ENCODE measurements around the gene NUTM2B.
"Not testable (repeated sequence)": the region's sequence is repeated elsewhere in the genome, so short reads cannot be mapped to it uniquely, and the experiment has no call there.

NUTM2B gene, protein sequence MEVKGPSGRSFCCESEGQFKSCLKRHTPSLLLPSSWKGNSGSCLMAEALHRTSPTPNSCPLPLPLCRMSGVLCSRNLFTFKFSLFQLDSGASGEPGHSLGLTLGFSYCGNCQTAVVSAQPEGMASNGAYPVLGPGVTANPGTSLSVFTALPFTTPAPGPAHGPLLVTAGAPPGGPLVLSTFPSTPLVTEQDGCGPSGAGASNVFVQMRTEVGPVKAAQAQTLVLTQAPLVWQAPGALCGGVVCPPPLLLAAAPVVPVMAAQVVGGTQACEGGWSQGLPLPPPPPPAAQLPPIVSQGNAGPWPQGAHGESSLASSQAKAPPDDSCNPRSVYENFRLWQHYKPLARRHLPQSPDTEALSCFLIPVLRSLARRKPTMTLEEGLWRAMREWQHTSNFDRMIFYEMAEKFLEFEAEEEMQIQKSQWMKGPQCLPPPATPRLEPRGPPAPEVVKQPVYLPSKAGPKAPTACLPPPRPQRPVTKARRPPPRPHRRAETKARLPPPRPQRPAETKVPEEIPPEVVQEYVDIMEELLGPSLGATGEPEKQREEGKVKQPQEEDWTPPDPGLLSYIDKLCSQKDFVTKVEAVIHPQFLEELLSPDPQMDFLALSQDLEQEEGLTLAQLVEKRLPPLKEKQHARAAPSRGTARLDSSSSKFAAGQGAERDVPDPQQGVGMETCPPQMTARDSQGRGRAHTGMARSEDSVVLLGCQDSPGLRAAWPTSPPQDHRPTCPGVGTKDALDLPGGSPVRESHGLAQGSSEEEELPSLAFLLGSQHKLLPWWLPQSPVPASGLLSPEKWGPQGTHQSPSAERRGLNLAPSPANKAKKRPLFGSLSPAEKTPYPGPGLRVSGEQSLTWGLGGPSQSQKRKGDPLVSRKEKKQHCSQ

DNA sequence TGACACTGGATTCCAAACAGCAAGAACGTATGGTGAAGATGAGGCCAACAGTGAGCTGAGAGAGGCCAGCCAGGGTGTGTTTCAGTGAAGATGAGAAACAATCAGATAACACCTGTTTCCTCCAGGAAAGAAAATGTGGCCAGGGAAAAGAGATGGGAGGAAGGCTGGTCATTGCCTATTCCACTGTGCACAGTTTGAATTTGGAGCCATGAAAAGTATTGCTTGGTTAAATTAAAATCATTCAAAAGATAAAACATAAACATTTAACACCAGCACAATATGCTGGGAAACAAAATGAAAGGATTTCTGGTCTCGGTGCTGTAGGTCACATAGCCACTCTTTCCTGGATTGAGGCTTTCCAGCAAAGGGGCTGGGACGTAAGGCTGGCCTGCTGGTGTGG lies at the start of gene NUTM2B:
Gene NUTM2B, plus strand, starts transcription at position 301 of the 400 bp plus-strand sequence. CDS start 383 bp downstream, outside the sequence.
- H3K4me3 ChIP-seq (ENCODE audit: low read depth, low read length); H3K9me3 ChIP-seq (ENCODE audit: control insufficient read depth, insufficient read depth, low read length); H3K9ac ChIP-seq (ENCODE audit: low read depth, low read length); H3K27me3 ChIP-seq (ENCODE audit: control insufficient read depth, insufficient read depth, low read length); H3K36me3 ChIP-seq (ENCODE audit: control insufficient read depth, insufficient read depth, low read length); H3K4me1 ChIP-seq (ENCODE audit: control insufficient read depth, insufficient read depth, low read length); H3K27ac ChIP-seq (ENCODE audit: low read depth, low read length): not testable (repeated sequence)

DNA sequence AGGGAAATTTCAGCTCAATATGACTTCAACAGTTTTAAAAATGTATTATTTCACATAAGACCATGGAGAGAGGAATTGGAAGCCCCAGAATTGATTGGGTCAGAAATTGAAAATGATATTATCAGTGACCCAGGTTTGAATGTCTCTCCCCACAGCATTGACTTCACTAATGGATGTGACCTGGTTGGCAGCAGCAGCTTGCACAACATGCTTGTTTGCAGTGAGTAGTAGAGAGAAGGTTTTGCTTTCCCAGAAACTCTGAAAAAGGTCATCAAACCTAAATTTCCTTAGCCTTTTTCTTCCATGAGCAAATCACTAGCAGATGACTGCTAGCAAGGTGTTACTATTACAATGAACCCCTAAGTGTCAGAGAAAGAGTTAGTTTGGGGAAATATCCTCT lies 39.7 kb upstream of the NUTM2B start:
- not testable (repeated sequence) for H3K4me3 ChIP-seq (ENCODE audit: low read depth, low read length); H3K27me3 ChIP-seq (ENCODE audit: control insufficient read depth, insufficient read depth, low read length); H3K9me3 ChIP-seq (ENCODE audit: control insufficient read depth, insufficient read depth, low read length); H3K9ac ChIP-seq (ENCODE audit: low read depth, low read length); H3K4me1 ChIP-seq (ENCODE audit: control insufficient read depth, insufficient read depth, low read length); H3K36me3 ChIP-seq (ENCODE audit: control insufficient read depth, insufficient read depth, low read length); H3K27ac ChIP-seq (ENCODE audit: low read depth, low read length)

DNA sequence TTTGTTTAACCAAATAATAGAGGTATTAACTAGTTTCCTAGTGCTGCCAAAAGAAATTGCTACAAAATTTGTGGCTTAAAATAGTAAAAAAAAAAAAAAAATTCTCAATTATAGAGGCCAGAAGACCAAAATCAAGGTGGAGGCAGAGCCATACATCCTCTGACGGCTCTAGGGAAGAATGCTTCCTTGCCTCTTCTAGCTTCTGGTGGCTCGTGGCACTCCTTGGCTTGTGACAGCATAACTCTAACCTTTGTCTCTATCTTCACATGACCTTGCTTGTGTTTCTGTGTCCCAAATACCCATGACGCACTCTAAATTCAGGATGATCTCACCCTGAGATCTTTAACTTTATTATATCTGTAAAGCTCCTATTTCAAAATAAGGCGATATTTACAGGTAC lies 38.3 kb upstream of the NUTM2B start:
- H3K27me3 ChIP-seq (ENCODE audit: control insufficient read depth, insufficient read depth, low read length); H3K4me3 ChIP-seq (ENCODE audit: low read depth, low read length); H3K9ac ChIP-seq (ENCODE audit: low read depth, low read length); H3K9me3 ChIP-seq (ENCODE audit: control insufficient read depth, insufficient read depth, low read length); H3K36me3 ChIP-seq (ENCODE audit: control insufficient read depth, insufficient read depth, low read length); H3K27ac ChIP-seq (ENCODE audit: low read depth, low read length); H3K4me1 ChIP-seq (ENCODE audit: control insufficient read depth, insufficient read depth, low read length): not testable (repeated sequence)

DNA sequence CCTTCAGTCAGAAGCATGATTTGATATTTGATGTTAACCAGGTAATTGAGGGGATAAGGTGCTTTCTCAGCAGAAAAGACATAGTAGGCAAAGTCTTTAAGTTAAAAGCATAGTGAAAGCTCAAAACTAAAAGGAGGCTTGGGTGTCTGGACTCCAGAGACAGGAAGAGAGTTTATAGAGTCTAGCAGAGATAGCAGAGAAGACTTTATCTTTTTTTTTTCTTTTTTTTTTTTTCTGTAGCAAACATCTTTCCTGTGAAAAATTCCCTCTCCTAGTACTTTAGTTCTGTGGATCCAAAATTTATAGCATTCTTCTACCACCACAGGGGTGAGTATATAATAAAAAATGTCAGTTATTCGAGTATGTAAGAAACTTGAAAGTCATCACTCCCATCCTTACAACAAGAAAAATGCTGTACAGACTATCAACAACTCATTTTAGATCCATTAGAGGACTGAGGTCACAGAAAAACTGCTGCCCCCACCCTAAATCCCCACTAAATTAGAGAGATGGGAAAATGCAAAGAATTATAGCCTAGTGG lies 33.7 kb upstream of the NUTM2B start:
- not testable (repeated sequence) for H3K36me3 ChIP-seq (ENCODE audit: control insufficient read depth, insufficient read depth, low read length); H3K27ac ChIP-seq (ENCODE audit: low read depth, low read length); H3K9me3 ChIP-seq (ENCODE audit: control insufficient read depth, insufficient read depth, low read length); H3K4me1 ChIP-seq (ENCODE audit: control insufficient read depth, insufficient read depth, low read length); H3K4me3 ChIP-seq (ENCODE audit: low read depth, low read length); H3K9ac ChIP-seq (ENCODE audit: low read depth, low read length); H3K27me3 ChIP-seq (ENCODE audit: control insufficient read depth, insufficient read depth, low read length)

DNA sequence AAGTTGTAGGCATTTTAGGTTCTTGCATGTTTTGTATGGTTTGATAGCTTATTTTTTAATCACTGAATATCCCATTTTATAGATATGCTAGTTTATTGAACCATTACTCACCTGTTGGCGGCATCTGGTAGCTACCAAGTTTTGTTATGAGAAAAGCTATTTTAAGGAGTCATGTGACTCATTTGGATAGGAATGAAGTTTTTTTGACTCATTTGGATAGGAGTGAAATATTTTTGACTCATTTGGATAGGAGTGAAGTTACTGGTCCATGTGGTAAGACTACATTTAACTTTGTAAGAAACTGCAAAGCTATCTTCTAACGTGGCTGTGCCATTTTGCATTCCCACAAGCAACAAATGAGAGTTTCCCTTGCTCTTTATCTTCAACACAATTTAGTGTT lies 28.1 kb upstream of the NUTM2B start:
- H3K27ac ChIP-seq (ENCODE audit: low read depth, low read length); H3K4me3 ChIP-seq (ENCODE audit: low read depth, low read length): not testable (repeated sequence)

DNA sequence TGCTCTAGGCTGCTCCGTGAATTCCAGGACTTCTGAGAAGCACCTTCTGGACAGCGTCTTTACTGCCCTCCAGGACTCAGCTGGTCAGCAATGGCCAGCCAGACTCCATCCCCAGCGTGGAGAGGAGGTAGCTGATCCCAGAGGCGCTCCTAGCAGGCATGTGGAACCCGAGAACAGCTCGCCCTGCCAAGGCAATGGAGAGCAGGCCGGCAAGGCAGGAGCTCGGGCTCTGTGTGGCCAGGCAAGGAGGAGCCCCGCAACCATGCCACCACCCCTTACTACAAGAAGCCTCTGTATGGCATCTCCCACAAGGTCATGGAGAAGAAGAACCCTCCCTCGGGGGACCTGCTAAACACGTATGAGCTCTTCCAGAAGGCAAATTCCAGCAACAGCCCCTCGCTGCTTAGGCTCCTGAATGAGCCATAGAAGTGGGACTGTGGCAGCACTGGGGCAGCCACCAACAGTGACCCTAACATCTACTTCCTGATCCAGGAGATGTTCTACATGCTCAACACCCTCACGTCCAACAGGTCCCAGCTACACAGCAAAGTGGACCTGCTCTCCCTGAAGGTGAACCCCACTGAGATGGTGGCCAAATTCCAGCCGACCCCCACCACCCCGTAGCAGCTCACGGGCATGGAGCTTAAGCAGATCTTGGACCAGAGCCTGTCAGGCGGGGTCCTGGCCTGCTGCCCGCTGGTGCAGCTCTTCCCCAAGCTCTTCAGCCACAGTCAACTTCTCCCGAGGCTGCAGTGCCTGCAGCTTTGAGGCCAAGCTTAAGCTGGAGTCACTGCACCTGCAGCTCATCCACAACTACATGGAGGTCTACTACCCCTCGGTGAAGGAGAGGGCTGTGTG lies 19.8 kb upstream of the NUTM2B start:
- not testable (repeated sequence) for H3K36me3 ChIP-seq (ENCODE audit: control insufficient read depth, insufficient read depth, low read length); H3K4me1 ChIP-seq (ENCODE audit: control insufficient read depth, insufficient read depth, low read length); H3K27me3 ChIP-seq (ENCODE audit: control insufficient read depth, insufficient read depth, low read length); H3K27ac ChIP-seq (ENCODE audit: low read depth, low read length); H3K4me3 ChIP-seq (ENCODE audit: low read depth, low read length); H3K9ac ChIP-seq (ENCODE audit: low read depth, low read length); H3K9me3 ChIP-seq (ENCODE audit: control insufficient read depth, insufficient read depth, low read length)

More for the DNA sequence above, 28.1 kb upstream of the NUTM2B start:
- H3K27me3 ChIP-seq (ENCODE audit: control insufficient read depth, insufficient read depth, low read length); H3K9ac ChIP-seq (ENCODE audit: low read depth, low read length); H3K4me1 ChIP-seq (ENCODE audit: control insufficient read depth, insufficient read depth, low read length); H3K9me3 ChIP-seq (ENCODE audit: control insufficient read depth, insufficient read depth, low read length); H3K36me3 ChIP-seq (ENCODE audit: control insufficient read depth, insufficient read depth, low read length): not testable (repeated sequence)

DNA sequence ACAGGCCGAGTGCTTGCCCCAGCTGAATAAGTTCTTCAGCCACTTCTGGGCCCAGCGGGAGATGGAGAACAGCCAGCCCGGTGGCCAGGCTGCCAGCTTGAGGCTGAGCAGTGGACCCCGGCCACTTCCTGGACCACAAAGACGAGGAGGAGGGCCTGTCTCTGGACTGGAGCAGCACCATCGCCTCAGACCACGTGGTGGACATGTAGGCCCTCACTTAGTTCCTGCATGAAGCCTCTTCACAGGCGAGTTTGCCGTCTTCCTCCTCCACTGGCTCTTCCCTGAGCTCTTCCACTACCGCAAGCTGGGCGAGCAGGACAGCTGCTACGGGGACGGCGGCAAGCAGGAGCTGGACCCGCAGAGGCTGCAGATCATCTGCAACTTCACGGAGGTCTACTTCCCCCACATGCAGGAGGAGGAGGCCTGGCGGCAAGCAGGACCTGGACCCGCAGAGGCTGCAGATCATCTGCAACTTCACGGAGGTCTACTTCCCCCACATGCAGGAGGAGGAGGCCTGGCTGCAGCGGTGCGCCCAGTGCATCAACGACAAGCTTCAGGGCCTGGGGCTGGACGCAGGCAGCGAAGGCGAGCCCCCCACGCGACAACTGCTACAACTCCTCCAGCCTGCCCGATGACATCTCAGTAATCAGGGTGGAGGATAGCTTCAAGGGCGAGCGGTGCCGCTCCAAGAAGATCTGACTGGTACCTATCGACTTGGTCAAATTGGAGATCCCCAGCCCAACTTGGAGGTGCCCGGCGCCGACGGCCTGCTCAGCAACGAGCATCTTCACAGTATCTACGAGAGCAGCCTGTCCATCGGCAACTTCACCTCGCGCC lies 18.9 kb upstream of the NUTM2B start:
- not testable (repeated sequence) for H3K9ac ChIP-seq (ENCODE audit: low read depth, low read length); H3K4me3 ChIP-seq (ENCODE audit: low read depth, low read length)

DNA sequence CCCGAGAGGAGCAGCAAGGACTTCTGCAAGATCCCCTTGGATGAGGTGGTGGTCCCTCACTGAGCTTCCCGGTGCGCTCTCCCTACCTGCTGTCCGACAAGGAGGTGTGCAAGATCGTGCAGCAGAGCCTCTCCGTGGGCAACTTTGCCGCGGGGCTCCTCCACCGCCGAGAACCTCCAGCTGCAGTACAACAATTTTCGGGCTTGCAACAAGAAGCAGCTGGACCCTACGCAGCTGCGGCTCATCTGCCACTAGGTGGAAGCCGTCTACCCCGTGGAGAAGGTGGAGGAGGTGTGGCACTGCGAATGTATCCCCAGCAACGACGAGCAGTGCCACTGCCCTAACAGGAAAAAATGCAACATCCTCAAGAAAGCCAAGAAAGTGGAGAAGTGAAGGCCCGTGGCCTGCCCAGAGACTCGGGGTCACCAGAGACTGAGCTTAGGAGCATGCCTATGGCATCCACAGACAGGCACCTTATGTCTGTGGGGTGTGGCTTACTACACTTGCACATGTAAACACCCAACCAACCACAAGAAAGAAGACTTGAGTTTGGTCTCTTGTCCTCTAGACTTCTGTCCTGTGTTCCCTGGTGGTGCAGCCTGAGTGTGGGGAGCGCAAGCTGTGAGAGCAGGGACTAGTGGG lies 17.9 kb upstream of the NUTM2B start:
- not testable (repeated sequence) for H3K4me3 ChIP-seq (ENCODE audit: low read depth, low read length); H3K9me3 ChIP-seq (ENCODE audit: control insufficient read depth, insufficient read depth, low read length); H3K27me3 ChIP-seq (ENCODE audit: control insufficient read depth, insufficient read depth, low read length); H3K9ac ChIP-seq (ENCODE audit: low read depth, low read length); H3K4me1 ChIP-seq (ENCODE audit: control insufficient read depth, insufficient read depth, low read length); H3K36me3 ChIP-seq (ENCODE audit: control insufficient read depth, insufficient read depth, low read length); H3K27ac ChIP-seq (ENCODE audit: low read depth, low read length)

More for the DNA sequence above, 18.9 kb upstream of the NUTM2B start:
- H3K27ac ChIP-seq (ENCODE audit: low read depth, low read length); H3K9me3 ChIP-seq (ENCODE audit: control insufficient read depth, insufficient read depth, low read length); H3K27me3 ChIP-seq (ENCODE audit: control insufficient read depth, insufficient read depth, low read length); H3K4me1 ChIP-seq (ENCODE audit: control insufficient read depth, insufficient read depth, low read length); H3K36me3 ChIP-seq (ENCODE audit: control insufficient read depth, insufficient read depth, low read length): not testable (repeated sequence)

DNA sequence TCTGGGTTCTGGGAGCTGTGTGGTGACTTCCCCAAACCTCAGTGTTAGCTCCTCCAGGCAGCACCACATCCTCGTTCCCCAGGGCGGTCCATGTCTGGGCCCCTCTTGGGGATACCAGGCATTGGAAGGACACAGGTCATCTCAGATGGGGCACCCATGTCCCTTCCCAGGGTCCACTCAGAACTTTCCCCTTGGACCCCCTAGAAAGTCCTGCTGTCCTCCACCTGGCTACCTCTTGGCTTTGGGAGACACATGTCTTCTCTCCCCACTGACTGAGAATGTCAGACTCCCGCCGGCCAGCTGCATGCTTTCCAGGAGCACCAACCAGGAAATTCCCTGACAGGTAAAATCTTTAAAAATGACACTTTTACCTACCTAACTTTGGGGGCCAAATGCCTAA lies 16.4 kb upstream of the NUTM2B start:
- not testable (repeated sequence) for H3K4me3 ChIP-seq (ENCODE audit: low read depth, low read length); H3K4me1 ChIP-seq (ENCODE audit: control insufficient read depth, insufficient read depth, low read length); H3K27ac ChIP-seq (ENCODE audit: low read depth, low read length); H3K9ac ChIP-seq (ENCODE audit: low read depth, low read length); H3K27me3 ChIP-seq (ENCODE audit: control insufficient read depth, insufficient read depth, low read length); H3K9me3 ChIP-seq (ENCODE audit: control insufficient read depth, insufficient read depth, low read length); H3K36me3 ChIP-seq (ENCODE audit: control insufficient read depth, insufficient read depth, low read length)
